GM23248 (cell line): ENCODE data around the gene FLCN.

ENCODE experiments used
- EZH2 ChIP-seq: fragments of 200-600 bp; sonication (generic); IDR thresholded peaks from 2 replicates; pipeline ENCODE4 v1.6.1; 2018; ENCODE audit warnings: antibody characterized with exemption, mild to moderate bottlenecking; ENCODE audit not compliant: insufficient read depth, poor library complexity, severe bottlenecking
- EZH2phosphoT487 ChIP-seq: fragments of 200-600 bp; sonication (generic); IDR thresholded peaks from 2 replicates; pipeline ENCODE4 v1.6.1; 2018; ENCODE audit warnings: antibody characterized with exemption, moderate library complexity, mild to moderate bottlenecking, low read depth; ENCODE audit not compliant: insufficient read depth

DNA sequence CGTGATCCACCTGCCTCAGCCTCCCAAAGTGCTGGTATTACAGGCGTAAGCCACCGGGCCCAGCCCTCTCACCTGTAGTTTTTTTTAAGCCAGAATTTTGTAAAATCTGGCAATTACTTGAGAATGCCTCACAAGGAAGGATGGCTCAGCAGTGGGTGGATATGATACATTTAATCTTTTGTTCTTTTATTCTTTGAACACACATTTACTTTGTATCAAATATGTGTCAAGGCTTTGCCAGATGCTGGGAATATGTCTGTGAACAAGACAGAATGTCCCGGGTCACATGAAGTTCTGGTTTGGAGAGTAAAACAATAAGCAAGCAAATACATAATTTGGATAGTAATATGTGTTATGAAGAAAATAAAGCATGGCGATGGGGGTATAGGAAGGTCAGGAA is 49.0 kb upstream of the FLCN start:
- no peak for TF ChIP-seq EZH2
- no peak for TF ChIP-seq EZH2phosphoT487
